HG03575 (cell line): ENCODE results near the gene ABLIM2.

Experiments used
- ATAC-seq: cut with Tn5 transposase; IDR thresholded peaks from one replicate; pipeline ENCODE4 v1.9.1; 2021; ENCODE audit not compliant: unreplicated experiment, insufficient number of reproducible peaks, low FRiP score; ENCODE audit errors: extremely low read depth

ABLIM2 gene

GRCh38 chr4:8026453-8026852 lies 132.2 kb downstream of the ABLIM2 start:
- no peak for ATAC-seq

DNA sequence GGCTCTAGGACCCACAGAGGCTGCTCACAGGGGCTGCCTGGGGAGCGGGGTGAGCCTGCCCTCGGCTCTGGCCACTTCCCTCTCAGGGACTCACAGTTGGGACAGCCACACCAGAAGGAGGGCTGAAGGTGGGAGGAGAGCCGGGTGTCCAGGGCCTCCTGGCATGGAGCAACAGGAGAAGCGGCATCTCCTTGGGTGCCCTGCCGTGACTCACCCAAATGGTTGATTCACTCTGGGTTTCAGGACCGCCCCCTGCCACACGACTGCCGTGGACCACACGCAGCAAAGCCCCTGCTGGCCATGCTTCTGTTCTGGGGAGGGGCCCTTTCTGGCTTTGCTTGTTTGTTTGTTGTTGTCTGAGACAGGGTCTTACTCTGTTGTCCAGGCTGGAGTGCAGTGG lies 132.9 kb downstream of the ABLIM2 start:
- no peak for ATAC-seq

DNA sequence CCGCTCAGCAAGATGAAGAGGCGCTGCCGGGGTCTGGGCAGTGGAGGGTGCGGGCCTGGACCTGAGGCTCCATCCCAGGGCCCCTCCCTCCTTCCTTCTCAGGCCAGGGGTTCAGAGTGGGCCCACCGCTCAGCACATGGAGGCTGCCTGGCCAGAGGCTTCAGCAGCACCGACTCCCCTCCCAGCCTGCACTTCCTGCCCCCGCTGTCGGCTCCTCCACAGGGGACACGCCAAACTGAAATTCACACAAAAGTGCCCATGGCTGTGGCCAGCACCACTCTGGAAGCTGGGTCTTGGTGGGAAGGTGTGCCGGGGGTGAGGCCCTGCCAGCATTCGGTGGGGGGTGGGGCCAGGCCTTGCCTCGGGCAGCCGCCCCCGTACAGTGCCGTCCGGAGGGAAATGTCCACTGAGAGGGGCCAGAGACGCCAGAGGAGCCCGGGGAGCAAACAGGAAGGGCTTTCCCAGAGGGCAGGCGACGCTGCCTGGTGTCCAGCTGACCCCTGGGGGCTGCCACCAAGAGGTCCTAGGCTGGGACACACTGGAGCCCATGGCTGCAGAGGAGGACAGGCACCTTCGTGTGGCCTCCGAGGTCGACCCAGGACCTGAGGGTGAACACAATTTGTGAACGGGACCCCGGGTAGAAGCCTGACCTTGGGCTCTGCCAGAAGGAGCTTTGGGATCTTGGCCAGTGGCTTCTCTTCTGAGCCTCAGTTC lies 134.4 kb downstream of the ABLIM2 start:
- no peak for ATAC-seq

DNA sequence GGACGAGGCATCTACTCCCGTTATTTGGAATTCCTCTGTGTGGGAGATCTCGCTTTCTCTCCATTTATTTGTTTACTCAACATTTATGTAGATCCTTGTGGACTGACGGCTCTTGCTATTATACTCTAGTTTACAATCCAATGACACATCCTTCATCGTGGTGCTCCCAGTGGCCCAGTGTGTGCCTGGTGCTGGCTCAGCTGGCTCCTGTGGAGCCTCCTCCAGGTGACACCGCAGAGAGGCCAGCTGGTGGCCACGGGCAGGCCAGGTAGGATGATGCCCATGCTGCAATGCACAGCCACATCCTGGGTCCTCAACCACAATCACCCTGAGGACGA lies 134.9 kb downstream of the ABLIM2 start:
- no peak for ATAC-seq

GRCh38 chr4:8022767-8023695 lies 135.6 kb downstream of the ABLIM2 start:
- ATAC-seq = no peak

GRCh38 chr4:8021796-8022195 lies 136.8 kb downstream of the ABLIM2 start:
- no peak for ATAC-seq

DNA sequence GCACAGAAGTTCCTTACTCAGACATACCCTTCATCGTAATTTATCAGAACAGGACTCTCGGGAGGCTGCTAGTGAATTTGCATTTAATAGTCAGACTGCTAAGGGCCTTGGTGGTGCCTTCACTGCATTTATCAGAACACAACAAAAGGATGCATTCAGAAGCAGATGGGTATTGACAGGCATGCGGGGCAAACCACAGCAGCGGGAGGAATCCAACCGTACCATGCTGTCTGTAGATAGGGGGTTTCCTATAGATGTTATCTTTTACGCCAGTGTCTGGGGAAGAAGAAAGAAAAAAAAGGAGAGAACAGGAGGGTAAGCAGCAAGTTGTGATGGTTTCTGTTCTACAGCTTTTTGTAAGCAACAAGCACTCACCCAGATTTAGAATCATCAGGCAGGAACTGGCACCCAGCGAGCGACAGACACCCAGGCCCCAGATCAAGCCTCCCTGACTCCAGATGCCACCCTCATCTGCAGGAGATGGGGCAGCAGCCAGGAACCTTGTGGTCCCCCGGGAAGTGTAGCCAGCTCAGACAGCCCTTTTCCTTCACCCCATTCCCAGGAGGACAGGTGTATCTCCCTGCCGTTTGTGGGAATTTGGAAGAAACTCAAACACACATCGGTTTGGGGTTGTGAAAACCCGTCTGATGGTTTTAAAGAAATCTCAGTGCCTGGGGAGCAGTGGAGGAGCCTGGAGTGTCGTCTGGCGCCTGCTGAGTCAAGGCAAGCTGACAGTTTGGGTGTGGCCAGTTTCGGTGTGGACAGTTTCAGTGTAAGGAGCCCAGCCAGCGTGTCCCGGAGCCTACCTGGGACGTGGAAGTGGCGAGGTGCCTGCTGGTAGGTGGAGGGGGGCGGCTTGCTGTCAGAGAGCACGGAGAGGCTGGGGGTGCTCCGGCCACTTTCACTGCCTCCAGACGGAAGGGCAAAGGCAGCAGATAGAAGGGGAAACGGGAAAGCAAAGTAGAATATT lies 138.9 kb downstream of the ABLIM2 start:
- no peak for ATAC-seq

DNA sequence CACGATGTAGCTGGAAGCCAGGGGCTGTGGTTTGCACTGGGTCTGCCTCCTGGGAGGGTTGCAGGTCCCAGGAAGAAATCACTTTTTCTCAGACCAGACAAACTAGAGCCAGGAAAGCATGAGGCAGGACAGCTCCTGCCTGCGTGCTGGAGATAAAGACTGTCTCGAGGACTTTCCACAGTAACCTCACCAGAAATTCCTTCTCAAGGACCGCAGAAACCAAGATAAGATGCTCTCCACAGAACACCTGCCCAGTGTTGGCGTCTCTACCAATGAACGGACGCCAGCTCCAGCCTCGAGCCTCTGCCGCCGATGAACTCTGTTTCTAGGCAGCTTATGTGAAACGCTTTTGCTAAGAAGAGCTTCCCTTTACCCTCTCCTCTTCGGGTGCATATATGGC lies 142.1 kb downstream of the ABLIM2 start:
- no peak for ATAC-seq

- no peak for ATAC-seq
These were observed 143.1 kb downstream of the ABLIM2 start for GRCh38 chr4:8015512-8015911.

GRCh38 chr4:8013976-8014726 lies 144.5 kb downstream of the ABLIM2 start:
- no peak for ATAC-seq

DNA sequence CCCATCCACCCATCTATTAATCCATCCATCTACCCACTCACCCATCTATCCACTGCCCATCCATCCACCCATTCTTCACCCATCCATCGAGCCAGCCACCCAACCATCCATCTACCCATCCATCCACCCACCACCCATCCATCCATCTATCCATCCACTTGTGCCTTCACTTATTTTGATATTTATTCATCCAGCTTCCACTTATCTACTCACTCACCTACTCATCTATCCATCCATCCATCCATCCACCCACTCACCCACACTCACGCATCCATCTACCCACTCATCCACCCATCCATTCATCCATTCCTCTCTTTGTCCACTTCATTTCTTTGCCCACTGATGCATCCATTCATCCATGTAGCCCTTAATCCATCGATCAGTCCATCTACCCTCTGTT lies 146.1 kb downstream of the ABLIM2 start:
- ATAC-seq = no peak

- no peak for ATAC-seq
These were observed 148.0 kb downstream of the ABLIM2 start for GRCh38 chr4:8010618-8011017.

DNA sequence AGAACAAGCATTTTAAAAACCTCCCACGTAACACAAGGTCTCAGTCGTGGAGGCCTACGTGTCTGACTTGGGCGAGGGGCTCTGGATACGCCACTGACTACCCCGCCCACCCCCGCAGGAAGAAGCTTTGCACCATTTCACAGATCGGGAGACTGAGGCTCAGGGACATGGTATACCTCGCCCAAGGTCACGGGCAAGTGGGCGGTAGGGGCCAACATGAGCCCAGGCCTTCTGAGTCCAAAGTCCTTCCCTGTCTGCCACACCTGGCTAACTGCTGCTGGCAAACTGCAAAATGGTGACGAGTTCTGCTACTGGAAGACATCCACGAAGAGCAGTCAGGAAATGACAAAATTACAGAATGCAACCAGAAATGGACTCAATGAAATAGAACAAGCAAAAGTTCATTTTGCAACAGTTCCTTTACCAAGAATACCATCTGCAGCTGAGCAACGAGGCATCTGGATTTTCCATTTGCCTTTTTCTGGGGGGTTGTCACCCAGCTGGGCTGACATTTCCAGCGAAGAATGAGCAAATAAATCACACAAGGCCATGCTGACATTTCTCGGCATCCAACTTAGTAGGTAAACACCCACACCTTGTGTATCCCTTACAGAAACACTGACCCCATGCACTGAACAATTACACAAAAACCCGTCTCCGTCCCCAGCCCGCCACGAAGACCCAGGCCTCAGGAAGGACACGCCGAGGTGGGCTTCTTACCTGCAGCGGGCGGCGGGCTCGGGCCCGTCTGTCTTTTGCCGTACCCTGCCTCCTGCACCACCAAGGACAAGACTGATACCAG lies 148.7 kb downstream of the ABLIM2 start:
- no peak for ATAC-seq

GRCh38 chr4:8009097-8009496 lies 149.5 kb downstream of the ABLIM2 start:
- no peak for ATAC-seq

DNA sequence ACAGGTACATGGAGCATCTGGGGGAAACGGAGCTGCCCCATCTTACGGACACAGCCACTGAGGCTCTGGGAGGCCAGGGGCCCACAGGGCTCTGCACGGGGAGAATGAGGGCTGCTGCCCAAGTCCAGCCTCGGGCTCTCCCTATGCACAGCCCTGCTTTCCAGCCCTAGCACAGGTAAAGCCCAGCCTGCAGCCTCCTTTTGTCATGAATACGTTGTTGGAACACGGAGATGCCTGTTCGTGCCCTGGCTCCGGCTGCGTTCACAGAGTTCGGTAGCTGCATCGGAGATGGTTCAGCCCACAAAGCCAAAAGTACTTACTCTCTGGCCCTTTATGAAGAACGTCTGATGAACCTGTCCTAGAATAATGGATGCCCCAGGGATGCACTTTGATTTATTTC lies 150.2 kb downstream of the ABLIM2 start:
- no peak for ATAC-seq

DNA sequence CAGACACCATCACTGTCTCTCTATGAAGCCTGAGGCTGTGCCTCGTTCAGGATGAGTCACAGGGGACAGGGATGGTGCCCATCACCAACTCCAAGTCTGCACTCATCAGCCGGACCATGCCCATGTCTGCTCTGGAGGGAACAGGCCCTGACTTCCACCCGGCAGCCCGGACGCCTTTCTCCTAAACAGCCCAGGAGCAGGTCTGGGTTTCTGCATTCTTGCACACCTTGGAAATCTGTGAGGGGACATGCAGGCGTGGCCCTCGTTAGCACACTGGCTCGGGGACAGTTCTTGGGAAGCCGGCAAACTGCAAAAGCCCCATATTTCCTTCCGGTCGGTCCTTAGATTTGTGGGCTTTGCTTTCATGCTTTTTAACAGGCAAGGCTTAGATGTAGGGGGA lies 151.0 kb downstream of the ABLIM2 start:
- ATAC-seq = no peak

GRCh38 chr4:8006471-8006870 lies 152.1 kb downstream of the ABLIM2 start:
- no peak for ATAC-seq

- ATAC-seq = no peak
These were observed 152.8 kb downstream of the ABLIM2 start for GRCh38 chr4:8005814-8006215.
